Omental fat pad (tissue), 4 donors: ENCODE data around the gene SGCB. TPM values are rescaled to one million over a fixed set of nuclear protein-coding genes. Genes with fewer than 3 reads are reported as not detected.

Source experiments
- ATAC-seq: fragments of 150-250 bp; one replicate; pipeline ENCODE4 v1.9.1; 2016; ENCODE audit warnings: mild to moderate bottlenecking, moderate library complexity; ENCODE audit not compliant: low FRiP score
- DNase-seq: peaks from one replicate; pipeline ENCODE4 v3.0.0-alpha.2; 2019; ENCODE audit warnings: low spot score
- total RNA-seq, 4 donors: library from RNA; depleted of rRNA; stranded (reverse); fragments of >200 nt; gene quantifications; one replicate each; pipeline ENCODE4 v1.1.0, GENCODE V29; 2016
- TF ChIP-seq, protein P1 (sequence below), 3 donors: fragments of 450-650 bp; IDR thresholded peaks; one replicate each; pipeline ENCODE4 v1.5.1; 2016 to 2017; ENCODE audit warnings: antibody characterized with exemption in 3 of 3, mild to moderate bottlenecking in 3 of 3, moderate library complexity in 2 of 3

SGCB gene
- total RNA-seq, 4 donors from 2014 or later = 29.2 to 39.1 (median 33.9) TPM

GRCh38 chr4:52049266-52049665 is 11.2 kb upstream of the SGCB start:
- no peak for DNase-seq
- TF ChIP-seq, protein P1, sequence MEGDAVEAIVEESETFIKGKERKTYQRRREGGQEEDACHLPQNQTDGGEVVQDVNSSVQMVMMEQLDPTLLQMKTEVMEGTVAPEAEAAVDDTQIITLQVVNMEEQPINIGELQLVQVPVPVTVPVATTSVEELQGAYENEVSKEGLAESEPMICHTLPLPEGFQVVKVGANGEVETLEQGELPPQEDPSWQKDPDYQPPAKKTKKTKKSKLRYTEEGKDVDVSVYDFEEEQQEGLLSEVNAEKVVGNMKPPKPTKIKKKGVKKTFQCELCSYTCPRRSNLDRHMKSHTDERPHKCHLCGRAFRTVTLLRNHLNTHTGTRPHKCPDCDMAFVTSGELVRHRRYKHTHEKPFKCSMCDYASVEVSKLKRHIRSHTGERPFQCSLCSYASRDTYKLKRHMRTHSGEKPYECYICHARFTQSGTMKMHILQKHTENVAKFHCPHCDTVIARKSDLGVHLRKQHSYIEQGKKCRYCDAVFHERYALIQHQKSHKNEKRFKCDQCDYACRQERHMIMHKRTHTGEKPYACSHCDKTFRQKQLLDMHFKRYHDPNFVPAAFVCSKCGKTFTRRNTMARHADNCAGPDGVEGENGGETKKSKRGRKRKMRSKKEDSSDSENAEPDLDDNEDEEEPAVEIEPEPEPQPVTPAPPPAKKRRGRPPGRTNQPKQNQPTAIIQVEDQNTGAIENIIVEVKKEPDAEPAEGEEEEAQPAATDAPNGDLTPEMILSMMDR (IDR thresholded peaks at IDR 0.05) = no peak
- no peak for ATAC-seq

DNA sequence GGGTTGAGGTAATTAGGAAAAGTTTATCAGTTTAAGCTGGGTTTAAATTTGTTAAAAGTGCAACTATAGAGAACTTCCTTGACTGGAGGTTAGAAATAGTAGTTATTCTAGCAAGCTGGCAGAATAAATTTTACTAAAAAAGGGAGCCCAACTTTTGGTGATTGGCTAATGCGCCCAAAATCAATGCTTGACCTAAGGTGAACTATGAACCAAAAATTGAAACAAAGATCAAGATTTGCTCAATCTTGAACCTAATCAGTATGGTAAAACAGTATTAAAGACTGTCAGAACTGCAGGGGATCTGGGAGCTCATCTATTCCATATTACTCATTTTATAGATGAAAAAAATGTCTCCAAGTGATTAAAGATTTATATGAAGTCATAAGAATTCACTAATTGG is 6.9 kb upstream of the SGCB start:
- ATAC-seq = no peak
- TF ChIP-seq, protein P1 (IDR thresholded peaks at IDR 0.05) = no peak

GRCh38 chr4:52037689-52038102 is 403 bp downstream of the SGCB start:
- DNase-seq (no peak), ATAC-seq (peak; percentile 69)
- TF ChIP-seq, protein P1 (IDR thresholded peaks at IDR 0.05) = no peak

More for the DNA sequence above, 6.9 kb upstream of the SGCB start:
- DNase-seq = no peak

GRCh38 chr4:52036886-52037530 is 1.1 kb downstream of the SGCB start:
- TF ChIP-seq, protein P1 (IDR thresholded peaks at IDR 0.05) = no peak
- no peak for DNase-seq
- ATAC-seq = no peak

GRCh38 chr4:52035190-52035589 is 2.9 kb downstream of the SGCB start:
- DNase-seq (no peak), ATAC-seq (no peak)
- TF ChIP-seq, protein P1 (IDR thresholded peaks at IDR 0.05) = no peak

DNA sequence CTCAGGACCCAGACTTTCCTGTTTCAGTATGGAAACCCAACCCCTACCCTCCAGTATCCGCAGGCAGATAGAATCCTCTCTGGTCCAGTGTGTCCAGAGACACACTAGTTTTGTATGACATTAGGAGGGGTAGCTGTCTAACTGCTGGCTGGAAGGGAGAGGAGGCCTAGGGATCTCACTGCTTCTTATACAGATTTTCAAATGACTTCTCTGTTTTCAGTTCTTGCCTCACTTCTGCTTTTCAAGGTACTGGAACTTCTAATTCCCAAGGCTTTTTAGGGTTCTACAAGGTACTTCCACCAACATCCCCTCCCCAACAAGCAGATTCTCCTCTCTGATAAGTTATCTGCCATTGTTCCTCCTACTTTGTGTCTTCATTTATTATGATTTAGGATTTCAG is 6.1 kb downstream of the SGCB start:
- TF ChIP-seq, protein P1 (IDR thresholded peaks at IDR 0.05) = no peak
- DNase-seq (no peak), ATAC-seq (no peak)

DNA sequence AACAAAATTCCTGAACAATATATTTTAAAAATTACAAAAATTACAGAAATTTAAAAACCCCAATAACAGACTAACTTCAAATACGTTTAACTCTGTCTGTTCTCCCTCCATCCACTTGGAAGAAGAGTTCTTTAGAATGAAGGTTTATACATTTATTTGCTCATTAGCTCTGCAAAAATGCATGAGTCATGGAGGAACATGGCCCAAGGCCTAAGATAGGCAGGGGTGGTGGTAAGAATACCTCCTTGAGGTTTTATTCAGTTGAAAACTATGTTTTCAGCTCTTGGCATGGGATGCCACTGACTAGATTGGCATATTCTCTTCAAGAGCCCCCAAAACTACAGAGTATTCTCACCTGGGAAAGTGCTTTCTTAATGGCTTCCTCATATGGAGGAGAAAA is 9.1 kb downstream of the SGCB start:
- no peak for ATAC-seq
- TF ChIP-seq, protein P1 (IDR thresholded peaks at IDR 0.05) = no peak

More for the DNA sequence above, 9.1 kb downstream of the SGCB start:
- DNase-seq = no peak
